G401.6 (cell line): ENCODE data around the gene ADSS1.

ENCODE experiments used
- FAIRE-seq: peaks from 2 replicates; lab custom pipeline; 2012; peaks lifted over from hg19 to GRCh38; lab: Jason Lieb, UNC

ADSS1 gene

DNA sequence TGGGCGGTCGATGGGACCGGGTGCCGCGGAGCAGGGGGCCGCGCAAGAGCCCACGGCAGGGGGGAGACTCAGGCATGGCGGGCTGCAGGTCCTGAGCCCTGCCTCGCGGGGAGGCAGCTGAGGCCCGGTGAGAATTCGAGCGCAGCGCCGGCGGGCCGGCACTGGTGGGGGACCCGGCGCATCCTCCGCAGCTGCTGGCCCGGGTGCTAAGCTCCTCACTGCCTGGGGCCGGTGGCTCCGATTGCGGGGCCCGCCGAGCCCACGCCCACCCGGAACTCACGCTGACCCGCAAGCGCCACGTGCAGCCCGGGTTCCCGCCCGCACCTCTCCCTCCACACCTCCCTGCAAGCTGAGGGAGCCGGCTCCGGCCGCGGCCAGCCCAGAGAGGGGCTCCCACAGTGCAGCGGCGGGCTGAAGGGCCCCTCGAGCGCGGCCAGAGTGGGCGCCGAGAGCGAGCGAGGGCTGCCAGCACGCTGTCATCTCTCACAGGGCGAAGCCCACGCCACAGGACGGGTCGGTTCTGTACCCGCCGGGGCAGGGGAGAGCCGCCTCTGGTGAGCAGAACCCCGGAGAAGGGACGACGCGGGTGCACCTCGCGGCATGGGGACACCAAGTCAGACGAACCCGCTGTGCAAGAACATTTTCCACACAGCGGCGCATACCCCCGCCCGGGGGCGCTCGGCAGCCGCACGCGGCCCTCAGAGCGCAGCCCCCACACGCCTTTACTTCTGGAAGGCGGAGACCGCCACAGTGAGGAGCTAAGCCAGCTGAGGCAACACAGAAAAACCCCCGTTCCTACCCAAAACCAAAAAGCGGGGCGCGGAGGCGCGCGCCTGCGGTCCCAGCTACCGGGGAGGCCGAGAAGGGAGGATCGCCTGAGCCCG is 27.8 kb downstream of the ADSS1 start:
- FAIRE-seq = no peak

- FAIRE-seq = no peak
Observed at GRCh38 chr14:104752423-104752734, 28.4 kb downstream of the ADSS1 start.

DNA sequence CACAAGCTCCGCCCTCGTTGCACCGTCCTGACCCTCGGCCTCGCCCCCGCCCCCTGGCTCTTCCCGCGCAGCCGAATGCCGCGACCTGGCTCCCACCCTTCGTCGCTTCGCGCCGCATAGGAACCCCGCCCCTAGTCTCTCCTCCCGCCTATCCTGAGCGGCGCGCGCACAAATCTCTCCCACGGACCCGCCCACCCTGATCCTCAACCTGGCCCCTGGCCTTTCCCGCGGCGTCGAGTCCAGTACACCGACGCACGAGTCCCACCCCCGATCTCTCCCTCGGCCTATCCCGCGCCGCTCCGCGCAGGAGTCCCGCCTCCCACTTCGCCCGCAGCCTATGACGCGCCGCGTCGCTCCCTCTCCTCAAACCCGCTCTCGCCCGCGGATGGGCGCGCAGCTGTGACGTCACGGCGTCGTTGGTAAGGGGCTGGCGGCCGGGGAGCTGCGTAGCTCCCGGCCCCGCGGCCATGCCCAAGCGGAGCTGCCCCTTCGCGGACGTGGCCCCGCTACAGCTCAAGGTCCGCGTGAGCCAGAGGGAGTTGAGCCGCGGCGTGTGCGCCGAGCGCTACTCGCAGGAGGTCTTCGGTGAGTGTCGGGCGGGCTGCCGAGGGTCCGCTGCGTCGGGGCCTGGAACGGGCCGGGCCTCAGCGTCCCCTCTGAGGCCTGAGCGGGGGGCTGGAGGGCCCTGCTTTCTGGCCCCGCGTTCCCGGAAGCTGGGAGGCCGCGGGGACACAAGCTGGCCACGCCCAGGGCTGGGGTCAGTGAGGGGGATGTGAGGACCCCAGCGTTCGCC is 28.9 kb downstream of the ADSS1 start, which contains the start of gene SIVA1:
TSS of gene SIVA1 (plus strand) at position 413 of the 793 bp plus-strand sequence. CDS start at position 468, 55 bp downstream.
- FAIRE-seq = peak; percentile 97

DNA sequence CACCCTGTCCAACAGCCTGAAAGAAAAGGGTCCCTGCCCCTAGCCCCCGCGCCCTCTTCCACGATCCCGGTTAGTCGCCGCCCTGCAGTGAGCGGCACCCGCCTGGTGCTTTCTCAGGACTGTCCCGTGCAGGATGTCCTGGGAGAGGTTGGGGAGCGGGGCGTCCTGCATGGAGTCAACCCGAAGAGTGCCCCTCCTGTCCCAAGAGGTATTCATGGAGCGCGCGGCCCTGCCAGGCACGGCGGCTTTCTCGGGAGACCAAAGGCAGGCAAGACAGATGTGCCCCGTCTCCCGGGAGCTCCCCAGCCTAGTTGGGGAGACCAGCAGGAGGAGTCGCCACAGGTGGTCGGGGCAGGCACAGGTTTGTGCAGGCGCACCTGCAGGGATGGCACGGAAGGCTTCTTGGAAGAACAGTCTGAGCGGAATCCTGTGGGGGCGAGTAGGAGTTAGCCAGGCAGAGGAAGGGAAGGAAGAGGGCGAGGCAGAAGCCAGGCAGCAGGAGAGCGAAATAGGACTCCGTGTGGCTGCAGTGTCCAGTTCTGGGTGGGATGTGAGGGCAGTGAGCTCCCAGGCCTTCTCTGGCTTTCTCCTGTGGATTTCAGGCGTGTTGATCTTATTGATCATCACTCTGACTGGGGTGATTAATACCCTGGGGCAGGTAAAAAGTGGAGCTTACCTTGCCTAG is 29.6 kb downstream of the ADSS1 start:
- FAIRE-seq = no peak

- no peak for FAIRE-seq
Observed at GRCh38 chr14:104754213-104754851, 30.3 kb downstream of the ADSS1 start.

DNA sequence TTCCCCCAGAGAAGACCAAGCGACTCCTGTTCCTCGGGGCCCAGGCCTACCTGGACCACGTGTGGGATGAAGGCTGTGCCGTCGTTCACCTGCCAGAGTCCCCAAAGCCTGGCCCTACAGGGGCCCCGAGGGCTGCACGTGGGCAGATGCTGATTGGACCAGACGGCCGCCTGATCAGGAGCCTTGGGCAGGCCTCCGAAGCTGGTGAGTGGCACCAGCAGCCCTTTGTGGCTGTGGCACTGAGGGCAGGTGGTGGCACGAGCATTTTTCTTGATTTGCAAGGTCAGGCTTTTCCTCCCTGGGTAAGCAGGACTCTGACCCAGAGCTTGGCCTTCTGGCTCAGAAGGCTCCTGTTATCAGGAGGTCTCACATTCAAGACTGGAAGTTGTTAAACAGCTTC is 31.6 kb downstream of the ADSS1 start:
- no peak for FAIRE-seq

DNA sequence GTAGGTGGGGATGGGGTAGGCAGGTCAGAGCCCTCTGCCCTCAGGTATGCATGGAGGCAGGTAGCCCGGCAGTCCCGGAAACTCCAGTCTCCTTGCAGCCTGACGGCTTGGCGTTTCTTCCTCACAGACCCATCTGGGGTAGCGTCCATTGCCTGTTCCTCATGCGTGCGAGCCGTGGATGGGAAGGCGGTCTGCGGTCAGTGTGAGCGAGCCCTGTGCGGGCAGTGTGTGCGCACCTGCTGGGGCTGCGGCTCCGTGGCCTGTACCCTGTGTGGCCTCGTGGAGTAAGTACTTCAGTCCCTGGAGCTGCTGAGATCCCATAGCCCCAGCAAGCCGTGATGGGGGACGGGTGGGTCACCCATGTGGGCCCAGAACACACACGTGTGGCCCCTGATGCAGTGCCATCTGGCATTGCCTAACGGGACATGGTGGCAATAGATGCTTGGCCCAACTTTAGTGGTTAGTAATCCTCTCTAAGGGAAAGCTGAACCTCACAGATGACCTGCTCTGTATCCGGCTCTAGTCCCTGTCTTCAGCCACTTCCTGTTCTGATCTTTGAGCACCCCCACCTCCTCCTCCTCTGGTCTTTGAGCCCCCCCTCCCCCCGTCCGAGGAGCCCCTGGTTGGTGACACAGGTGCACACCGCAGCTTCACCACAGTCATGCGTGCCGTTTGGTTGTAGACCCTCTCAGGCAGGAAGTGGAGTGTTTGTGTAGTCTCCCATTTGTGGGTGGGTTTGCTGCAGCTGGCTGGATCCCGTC is 32.6 kb downstream of the ADSS1 start:
- FAIRE-seq = no peak

- FAIRE-seq = no peak
Observed at GRCh38 chr14:104757238-104757585, 33.2 kb downstream of the ADSS1 start.

- no peak for FAIRE-seq
Observed at GRCh38 chr14:104757681-104758392, 33.8 kb downstream of the ADSS1 start.

- FAIRE-seq = no peak
Observed at GRCh38 chr14:104758981-104759969, 35.2 kb downstream of the ADSS1 start.

DNA sequence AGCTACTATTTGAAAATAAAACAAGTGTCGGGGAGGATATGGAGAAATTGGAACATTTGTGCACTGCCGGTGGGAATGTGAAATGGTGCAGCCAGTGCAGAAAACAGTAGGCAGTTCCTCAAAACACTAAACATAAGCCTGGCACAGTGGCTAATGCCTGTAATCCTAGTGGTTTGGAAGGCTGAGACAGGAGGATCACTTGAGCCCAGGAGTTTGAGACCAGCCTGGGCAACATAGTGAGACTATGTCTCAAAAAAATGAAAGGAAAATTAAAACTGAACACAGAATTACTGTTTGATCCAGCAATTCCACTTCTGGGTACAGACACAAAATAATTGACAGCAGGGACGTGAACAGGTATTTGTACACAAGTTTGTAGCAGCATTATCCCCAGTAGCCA is 41.5 kb downstream of the ADSS1 start:
- FAIRE-seq = no peak

- no peak for FAIRE-seq
Observed at GRCh38 chr14:104766256-104766862, 42.3 kb downstream of the ADSS1 start.

DNA sequence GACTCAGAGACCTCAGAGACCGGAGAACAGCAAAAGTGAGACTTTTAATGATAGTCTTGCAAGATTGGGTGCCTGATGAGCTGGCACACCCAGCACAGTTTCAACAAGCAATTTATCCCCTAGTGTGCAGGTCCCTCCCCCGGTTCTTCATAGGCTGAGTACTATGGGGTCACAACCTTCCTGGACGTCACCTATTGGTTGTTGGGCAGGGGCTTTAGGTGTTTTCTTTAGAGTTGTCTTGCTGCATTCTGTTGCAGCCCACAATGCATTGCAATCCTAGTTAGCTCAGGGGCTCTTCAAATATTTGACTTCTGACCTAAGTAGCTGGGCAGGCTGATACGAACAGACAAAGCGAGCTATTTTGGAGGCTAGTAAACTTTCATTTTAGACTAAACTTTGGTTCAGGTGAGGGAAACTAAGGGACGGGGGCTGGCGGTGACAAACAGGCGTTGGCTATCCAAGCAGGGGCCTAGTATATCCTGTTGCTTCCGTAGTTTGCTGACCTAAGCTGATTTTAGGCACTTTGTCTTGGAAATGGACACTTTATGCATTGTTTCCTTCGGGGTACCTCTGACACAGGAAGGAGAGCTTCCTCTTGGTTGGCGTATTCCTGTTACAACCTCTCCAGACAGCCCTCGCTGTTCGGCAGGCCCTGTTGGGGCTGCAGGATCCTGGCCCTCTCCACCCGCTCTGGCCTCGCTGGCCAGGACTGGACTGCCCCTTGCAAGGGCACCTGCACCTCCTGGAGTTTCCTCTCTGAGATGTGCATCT is 43.0 kb downstream of the ADSS1 start:
- FAIRE-seq = no peak

DNA sequence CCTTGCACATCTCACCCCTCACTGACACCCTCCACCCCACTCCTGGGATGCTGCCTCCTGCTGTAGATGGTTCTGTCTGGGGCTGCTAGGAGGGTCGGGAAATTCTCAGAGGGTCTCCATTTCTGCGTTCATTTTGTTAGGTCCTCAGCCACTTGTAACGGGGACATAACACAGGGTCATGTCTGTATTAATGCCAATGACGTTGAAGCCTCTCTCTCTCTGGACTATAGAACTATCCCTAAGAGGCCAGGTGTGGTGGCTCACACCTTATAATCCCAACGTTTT is 43.5 kb downstream of the ADSS1 start:
- no peak for FAIRE-seq

DNA sequence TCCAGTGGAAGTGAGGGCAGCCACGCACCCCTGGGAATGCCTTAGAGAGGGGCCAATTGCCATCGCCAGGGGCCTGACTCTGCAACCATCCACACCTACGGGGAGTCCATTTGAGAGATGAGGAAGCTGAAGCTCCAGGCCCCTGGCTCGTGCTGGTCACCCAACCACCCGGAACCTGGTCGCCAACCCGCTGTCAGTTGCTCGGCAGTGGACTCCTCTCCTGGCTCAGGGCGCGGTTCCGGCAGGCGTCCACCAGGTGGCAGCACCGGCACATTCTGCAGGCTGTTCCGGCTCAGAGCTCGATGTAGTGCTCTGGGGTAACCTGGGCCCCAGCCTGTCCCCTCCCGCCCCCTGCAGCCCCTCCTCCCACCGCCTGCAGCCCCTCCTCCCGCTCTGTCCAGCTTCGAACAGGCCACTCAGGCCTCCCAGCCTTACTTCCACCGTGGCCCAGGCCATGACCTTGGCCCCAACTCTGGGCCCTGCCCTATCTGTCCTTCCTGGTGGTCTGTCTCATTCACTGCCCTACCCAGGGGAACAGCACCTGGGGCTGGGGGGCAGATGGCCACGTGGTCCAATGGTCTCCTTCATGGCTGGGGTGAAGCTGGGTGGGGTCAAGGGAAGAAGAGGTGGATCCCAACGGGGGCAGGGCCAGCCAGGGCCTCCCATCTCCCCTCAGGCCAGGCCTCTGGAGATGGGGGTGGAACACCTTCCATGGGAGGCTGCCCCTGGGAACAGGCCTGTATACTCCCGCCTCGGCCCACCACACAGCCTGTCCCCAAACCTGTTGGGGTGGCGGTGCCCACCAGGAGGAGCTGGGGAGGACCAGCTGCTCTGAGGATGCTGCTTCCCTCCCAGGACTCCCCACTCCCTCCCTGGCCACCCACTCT is 44.7 kb downstream of the ADSS1 start:
- peak; percentile 30 for FAIRE-seq

DNA sequence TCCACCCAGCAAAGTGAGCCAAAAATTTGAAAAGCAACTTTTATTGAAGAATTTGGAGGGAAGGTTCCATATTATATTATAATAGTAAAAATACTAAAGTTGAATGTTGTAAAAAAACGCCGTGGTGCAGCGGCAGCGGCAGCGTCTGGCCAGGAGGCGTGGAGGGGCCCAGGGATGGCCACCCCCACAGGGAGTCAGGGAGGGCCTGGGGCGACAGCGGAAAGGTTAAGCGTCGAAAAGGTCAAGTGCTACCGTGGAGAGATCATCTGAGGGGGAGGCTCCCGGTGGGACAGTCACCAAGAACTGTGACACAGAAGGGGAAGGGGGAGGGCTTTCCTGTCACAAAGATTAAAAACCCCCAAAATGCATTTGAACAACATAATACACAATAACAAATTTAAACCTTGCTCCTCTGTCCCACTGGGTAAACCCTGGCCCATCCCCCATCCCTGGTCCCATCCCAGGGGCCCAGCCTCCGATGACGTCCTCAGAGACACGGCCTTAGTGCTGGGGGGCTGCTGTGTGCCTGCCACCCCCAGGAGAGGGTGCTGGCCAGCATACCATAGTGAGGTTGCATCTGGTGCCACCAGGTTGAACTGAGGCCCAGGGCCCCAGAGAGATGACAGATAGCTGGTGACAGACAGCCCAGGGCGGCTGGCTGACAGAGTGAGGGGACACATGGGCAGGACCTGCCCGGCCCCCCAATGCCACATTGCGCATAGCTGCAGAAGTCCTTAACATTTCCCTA is 45.5 kb downstream of the ADSS1 start:
- FAIRE-seq = no peak

DNA sequence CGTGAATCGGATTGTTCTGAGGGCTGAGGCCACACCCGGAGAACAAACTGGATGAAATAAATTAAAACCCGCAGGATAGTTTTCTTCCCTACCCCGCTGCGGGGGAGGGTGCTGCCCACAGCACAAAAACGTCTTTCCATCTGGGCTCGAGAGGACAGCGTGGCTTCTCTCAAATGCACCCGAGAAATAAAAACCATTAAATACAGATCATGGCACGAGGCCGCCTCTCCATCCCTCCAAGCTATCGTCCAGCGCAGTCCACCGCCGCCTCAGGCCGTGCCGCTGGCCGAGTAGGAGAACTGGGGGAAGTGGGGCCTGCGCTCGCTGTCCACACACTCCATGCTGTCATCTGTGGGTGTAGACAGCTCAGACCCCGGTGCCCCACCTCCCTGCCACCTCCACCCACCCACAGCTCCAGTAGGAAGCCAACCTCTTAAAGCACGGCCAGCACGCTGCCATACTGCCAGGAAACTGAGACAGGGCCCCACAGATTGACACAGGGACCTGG is 46.1 kb downstream of the ADSS1 start:
- FAIRE-seq = no peak
